ENCODE data around the gene UGT2B11.
"Not testable (repeated sequence)": the region's sequence is repeated elsewhere in the genome, so short reads cannot be mapped to it uniquely, and the experiment has no call there.

UGT2B11 gene

GRCh38 chr4:69214716-69215115 lies at the start of gene UGT2B11:
UGT2B11 (minus strand) TSS chr4:69214748; CDS start chr4:69214722, 26 bp downstream.
- DNase-seq (ENCODE audit: low read depth in 2 of 2): no peak

DNA sequence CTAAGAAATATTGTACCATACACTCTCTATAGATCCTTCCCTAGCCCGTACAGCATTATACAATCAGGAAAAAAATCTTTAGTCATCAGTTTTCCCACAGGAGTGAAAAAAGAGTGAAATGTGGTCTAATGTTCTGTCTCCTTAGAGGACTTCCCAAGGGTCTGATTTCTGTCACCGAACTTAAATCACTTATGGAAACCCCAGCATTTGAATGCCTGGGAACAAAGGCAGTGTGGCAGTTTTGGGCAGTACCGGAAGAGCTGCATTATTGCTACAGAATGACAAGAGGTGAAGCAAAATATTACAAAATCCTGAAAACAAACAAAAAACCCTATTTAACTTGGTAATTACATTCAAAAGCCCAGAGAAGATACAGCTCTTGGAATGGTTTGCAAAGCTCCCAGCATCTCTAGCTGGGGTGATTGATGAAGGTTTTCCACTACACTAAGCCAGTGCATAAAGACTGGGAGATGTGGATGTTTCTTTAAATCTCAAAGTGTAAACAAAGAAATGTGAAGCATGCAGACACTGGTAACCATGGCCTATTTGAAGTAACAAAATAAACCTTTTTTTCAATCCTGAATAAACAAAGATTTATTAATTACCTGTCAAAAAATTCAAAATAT lies 38.7 kb upstream of the UGT2B11 start:
- not testable (repeated sequence) for DNase-seq (ENCODE audit: low read depth in 2 of 2)

- DNase-seq (ENCODE audit: low read depth in 2 of 2): not testable (repeated sequence)
These were observed 36.3 kb upstream of the UGT2B11 start for GRCh38 chr4:69250884-69251283.

DNA sequence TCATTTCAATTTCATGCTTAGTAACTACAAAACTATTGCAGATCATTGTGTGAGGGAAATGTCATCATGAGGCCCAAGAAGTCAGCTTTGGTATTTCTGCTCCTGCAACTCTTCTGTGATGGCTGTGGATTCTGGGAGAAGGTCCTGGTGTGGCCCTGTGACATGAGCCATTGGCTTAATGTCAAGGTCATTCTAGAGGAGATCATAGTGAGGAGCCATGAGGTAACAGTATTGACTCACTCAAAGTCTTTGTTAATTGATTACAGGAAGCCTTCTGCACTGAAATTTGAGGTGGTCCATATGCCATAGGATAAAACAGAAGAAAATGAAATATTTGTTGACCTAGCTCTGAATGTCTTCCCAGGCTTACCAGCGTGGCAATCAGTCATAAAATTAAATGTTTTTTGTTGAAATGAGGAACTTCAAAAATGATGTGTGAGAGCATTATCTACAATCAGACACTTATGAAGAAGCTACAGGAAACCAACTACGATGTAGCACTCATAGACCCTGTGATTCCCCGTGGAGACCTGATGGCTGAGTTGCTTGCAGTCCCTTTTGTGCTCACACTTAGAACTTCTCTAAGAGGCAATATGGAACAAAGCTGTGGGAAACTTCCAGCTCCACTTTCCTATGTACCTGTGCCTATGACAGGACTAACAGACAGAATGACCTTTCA lies 28.2 kb upstream of the UGT2B11 start:
- not testable (repeated sequence) for DNase-seq (ENCODE audit: low read depth in 2 of 2)

- DNase-seq (ENCODE audit: low read depth in 2 of 2): not testable (repeated sequence)
These were observed 27.2 kb upstream of the UGT2B11 start for GRCh38 chr4:69241746-69242145.

- not testable (repeated sequence) for DNase-seq (ENCODE audit: low read depth in 2 of 2)
These were observed 26.2 kb upstream of the UGT2B11 start for GRCh38 chr4:69240787-69241186.

DNA sequence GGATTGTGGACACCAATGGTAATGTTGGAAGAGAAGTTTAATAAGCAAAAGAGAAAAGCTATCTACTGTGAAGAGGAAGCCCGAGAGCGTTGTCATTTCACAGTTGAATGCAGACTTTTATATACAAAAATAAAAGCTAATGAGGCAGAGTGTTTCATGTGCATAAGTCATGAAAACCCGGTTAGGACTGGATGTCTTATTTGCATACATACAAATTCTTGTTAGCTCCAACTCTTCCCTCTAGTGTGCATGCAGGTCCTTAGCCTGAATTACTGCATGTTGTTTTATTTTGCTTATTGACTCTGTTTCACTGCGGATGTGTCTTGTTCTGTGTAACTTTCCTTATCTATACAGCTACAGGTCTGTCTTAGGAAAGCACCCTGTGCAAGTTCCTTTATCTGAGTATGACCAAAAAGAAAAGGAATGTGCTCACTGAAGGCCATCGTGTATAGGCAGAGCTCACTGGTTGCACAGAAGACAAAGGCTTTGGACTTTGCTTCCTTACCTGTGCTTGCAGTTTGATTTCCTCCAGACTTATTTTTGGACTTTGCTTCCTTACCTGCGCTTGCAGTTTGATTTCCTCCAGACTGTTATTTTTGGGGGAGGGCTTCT lies 25.1 kb upstream of the UGT2B11 start:
- no peak for DNase-seq (ENCODE audit: low read depth in 2 of 2)

- DNase-seq (ENCODE audit: low read depth in 2 of 2): no peak
These were observed 24.5 kb upstream of the UGT2B11 start for GRCh38 chr4:69239092-69239491.

DNA sequence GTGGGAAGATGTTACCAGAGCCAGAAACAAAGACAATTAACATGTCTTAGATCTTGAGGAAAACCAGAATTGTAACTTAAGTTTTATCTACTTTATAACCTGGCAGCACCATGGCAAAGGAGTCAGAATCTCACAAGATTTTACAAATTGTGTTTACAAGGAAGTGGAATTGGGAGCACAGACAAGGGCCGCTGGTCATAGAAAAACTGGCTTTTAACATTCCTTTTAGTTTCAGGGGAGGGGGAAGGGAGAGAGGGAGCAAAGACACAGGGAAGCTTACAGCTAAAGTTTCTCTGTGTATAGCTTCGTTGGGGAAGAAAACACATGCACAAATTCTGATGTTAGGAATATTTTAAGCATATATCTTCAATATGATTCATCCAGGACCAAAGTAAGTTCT lies 10.3 kb upstream of the UGT2B11 start:
- DNase-seq (ENCODE audit: low read depth in 2 of 2): no peak

DNA sequence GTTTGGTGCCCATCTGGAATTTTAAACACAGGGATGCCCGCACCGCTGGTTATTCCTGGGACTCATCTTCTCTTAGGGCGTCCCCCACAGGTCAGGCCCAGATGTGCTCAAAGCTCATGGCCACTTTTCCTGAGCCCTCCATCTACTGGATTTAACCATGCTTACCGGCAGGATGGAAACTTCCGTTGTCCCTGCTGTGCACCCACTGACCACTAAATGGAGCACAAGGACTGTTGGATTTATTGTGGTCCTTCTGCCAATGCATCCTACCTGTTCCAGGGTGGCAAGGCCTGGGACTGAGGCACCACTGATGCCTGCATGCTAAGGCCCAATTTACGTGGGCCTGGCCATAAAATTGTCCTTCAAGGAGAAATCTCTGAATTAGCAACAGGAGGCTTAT lies 8.7 kb upstream of the UGT2B11 start:
- DNase-seq (ENCODE audit: low read depth in 2 of 2): not testable (repeated sequence)

DNA sequence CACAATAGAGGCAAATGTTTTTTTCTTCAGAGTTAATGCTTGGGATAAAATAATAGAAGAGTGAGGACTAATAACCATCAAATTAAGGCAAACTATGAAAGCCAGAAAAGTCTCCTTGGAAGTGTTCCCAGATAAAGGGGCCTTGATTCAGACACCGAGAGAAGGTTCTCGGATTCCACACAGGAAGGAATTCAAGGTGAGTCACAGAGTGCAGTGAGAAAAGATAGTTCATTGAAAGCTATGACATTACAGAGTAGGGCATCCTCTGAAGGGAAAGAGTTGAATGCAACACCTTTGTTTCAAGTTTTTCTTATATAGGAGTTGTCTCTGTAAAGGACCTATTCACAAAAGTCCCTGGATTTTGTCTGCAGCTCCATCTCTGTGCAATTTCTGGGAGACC lies 3.9 kb upstream of the UGT2B11 start:
- not testable (repeated sequence) for DNase-seq (ENCODE audit: low read depth in 2 of 2)

- no peak for DNase-seq (ENCODE audit: low read depth in 2 of 2)
These were observed 3.6 kb downstream of the UGT2B11 start for GRCh38 chr4:69210911-69211310.

- DNase-seq (ENCODE audit: low read depth in 2 of 2): not testable (repeated sequence)
These were observed 16.0 kb downstream of the UGT2B11 start for GRCh38 chr4:69198506-69198905.

- no peak for DNase-seq (ENCODE audit: low read depth in 2 of 2)
These were observed 18.2 kb downstream of the UGT2B11 start for GRCh38 chr4:69196209-69196965.

DNA sequence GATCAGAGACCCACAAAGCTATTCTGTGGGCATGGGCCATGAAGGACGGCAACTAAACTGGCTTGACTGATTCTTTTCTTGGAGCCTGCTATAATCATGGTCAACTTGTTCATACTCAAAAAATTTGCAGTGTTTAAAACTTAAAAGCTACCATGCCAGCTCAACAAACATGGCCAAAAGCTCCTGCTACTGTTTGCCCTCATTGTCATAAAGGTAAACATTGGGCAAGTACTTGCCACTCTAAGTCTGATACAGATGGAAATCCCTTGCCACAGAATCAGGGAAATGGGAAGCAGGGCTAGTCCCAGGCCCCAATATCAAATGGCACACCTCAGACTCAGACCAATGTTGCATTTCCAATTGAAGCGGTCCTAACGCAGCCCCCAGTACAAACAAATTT lies 20.4 kb downstream of the UGT2B11 start:
- no peak for DNase-seq (ENCODE audit: low read depth in 2 of 2)

DNA sequence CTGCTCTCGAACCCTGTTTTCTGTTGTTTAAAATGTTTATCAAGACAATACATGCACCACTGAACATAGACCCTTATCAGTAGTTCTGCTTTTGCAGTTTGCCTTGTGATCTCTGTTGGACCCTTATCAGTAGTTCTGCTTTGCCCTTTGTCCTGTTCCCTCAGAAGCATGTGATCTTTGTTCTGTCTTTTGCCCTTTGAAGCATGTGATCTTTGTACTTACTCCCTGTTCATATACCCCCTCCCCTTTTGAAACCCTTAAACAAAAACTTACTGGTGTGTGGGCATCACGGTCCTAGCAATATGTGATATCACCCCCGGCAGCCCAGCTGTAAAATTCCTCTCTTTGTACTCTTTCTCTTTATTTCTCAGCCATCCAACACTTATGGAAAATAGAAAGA lies 22.6 kb downstream of the UGT2B11 start:
- not testable (repeated sequence) for DNase-seq (ENCODE audit: low read depth in 2 of 2)

DNA sequence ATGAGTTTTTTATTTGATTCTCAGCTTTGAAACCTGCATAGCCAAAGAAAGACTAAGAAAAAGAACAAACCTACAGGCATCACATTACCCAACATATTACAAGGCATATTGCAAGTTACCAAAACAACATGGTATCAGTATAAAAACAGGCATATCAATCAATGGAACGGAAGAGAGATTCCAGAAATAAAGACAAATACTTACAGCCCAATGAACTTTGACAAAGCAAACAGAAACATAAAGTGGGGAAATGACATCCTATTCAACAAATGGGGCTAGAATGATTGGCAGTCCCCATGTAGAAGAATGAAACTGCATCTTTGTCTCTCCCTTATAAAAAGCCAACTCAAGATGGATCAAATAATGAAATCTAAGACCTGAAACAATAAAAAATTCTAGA lies 23.9 kb downstream of the UGT2B11 start:
- DNase-seq (ENCODE audit: low read depth in 2 of 2): not testable (repeated sequence)

DNA sequence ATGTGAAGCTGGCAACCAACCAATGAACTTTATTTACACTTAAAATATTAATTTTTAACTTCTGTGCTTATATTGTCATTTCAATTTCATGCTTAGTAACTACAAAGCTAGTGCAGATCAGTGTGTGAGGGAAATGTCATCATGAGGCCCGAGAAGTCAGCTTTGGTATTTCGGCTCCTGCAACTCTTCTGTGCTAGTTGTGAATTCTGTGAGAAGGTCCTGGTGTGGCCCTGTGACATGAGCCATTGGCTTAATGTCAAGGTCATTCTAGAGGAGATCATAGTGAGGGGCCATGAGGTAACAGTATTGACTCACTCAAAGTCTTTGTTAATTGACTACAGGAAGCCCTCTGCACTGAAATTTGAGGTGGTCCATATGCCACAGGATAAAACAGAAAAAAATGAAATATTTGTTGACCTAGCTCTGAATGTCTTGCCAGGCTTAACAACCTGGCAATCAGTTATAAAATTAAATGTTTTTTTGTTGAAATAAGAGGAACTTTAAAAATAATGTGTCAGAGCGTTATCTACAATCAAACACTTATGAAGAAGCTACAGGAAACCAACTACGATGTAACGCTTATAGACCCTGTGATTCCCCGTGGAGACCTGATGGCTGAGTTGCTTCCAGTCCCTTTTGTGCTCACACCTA lies 32.9 kb downstream of the UGT2B11 start:
- not testable (repeated sequence) for DNase-seq (ENCODE audit: low read depth in 2 of 2)

- DNase-seq (ENCODE audit: low read depth in 2 of 2): not testable (repeated sequence)
These were observed 34.7 kb downstream of the UGT2B11 start for GRCh38 chr4:69179817-69180216.

DNA sequence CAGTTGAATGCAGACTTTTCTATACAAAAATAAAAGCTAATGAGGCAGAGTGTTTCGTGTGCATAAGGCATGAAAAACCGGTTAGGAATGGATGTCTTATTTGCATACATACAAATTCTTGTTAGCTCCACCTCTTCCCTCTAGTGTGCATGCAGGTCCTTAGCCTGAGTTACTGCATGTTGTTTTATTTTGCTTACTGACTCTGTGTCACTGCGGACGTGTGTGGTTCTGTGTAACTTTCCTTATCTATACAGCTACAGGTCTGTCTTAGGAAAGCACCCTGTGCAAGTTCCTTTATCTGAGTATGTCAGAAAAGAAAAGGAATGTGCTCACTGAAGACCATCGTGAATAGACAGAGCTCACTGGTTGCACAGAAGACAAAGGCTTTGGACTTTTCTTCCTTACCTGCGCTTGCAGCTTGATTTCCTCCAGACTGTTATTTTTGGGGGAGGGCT lies 35.8 kb downstream of the UGT2B11 start:
- DNase-seq (ENCODE audit: low read depth in 2 of 2): not testable (repeated sequence)
